GM12878 (cell line): ENCODE measurements around the gene CFAP299. TPM values are rescaled to one million over a fixed set of nuclear protein-coding genes. Genes with fewer than 3 reads are reported as not detected.

Experiments
- ATAC-seq: fragments of 200-7000 bp; cut with Tn5 transposase; 3 replicates; pipeline ENCODE4 v1.9.1; 2020; ENCODE audit warnings: mild to moderate bottlenecking, moderate library complexity
- Bru-seq: library from RNA; stranded (reverse); fragments of 400-500 nt; gene quantifications from one replicate; lab custom pipeline; 2021; lab: Mats Ljungman, UMichigan
- BruChase-seq, 2 experiments: library from RNA; stranded (reverse); fragments of 400-500 nt; gene quantifications; one replicate each; lab custom pipeline; 2021; lab: Mats Ljungman, UMichigan
- BruUV-seq: library from RNA; stranded (reverse); fragments of 400-500 nt; replicated peaks from 2 replicates; lab custom pipeline; 2021; lab: Mats Ljungman, UMichigan
- CTCF ChIA-PET: fragments of 300-600 bp; sonication (Branson Sonifier 250); formaldehyde crosslinking; extraction: SDS; loops from one replicate; lab custom pipeline; 2021; ENCODE audit warnings: inconsistent platforms; lab: Yijun Ruan, JAX
- POLR2A ChIA-PET: fragments of 350-600 bp; formaldehyde crosslinking; extraction: SDS; loops from one replicate; lab custom pipeline; 2021; ENCODE audit warnings: inconsistent platforms; lab: Charles Lee
- RAD21 ChIA-PET: fragments of 300-600 bp; sonication (Branson Sonifier 250); formaldehyde crosslinking; loops from one replicate; lab custom pipeline; 2023; ENCODE audit warnings: antibody characterized with exemption; ENCODE audit not compliant: unreplicated experiment; lab: Charles Lee
- SMC1A ChIA-PET: fragments of 300-600 bp; sonication (Branson Sonifier 250); formaldehyde crosslinking; loops from one replicate; lab custom pipeline; 2023; ENCODE audit not compliant: unreplicated experiment, uncharacterized antibody; lab: Charles Lee
- DNase-seq: peaks from one replicate; pipeline ENCODE4 v3.0.0-alpha.2; 2011; ENCODE audit warnings: low read depth, low spot score
- FAIRE-seq: peaks from 3 replicates; lab custom pipeline; 2011; peaks lifted over from hg19 to GRCh38; lab: Jason Lieb, UNC
- H2AFZ ChIP-seq: 2 replicates; pipeline ENCODE4 v1.6.0; 2011; ENCODE audit warnings: low read depth, low read length, control low read depth; ENCODE audit not compliant: control insufficient read depth
- H3K27ac ChIP-seq: 2 replicates; pipeline ENCODE4 v1.5.1; 2011; ENCODE audit warnings: control low read depth; ENCODE audit not compliant: control insufficient read depth, insufficient read depth
- H3K27me3 ChIP-seq, 2 experiments: replicated peaks in 1 of 2; 2 replicates each; pipeline versions ENCODE4 v1.6.0 to v1.6.1; 2011; ENCODE audit warnings: low read length in 1 of 2; ENCODE audit not compliant: control insufficient read depth in 2 of 2, insufficient read depth in 2 of 2
- H3K36me3 ChIP-seq, 2 experiments: 2 replicates each; pipeline ENCODE4 v1.5.1; 2011; ENCODE audit warnings: low read length in 1 of 2; ENCODE audit not compliant: control insufficient read depth in 2 of 2, insufficient read depth in 2 of 2
- H3K4me1 ChIP-seq: 2 replicates; pipeline ENCODE4 v1.6.1; 2011; ENCODE audit warnings: mild to moderate bottlenecking, low read length, moderate library complexity, mixed read lengths; ENCODE audit not compliant: control insufficient read depth, insufficient read depth
- H3K4me2 ChIP-seq: 2 replicates; pipeline ENCODE4 v1.6.0; 2011; ENCODE audit warnings: control low read depth; ENCODE audit not compliant: control insufficient read depth, insufficient read depth
- H3K4me3 ChIP-seq: fragments of 200-600 bp; sonication (generic); 2 replicates; pipeline ENCODE4 v1.5.1; 2016
- H3K79me2 ChIP-seq: 2 replicates; pipeline ENCODE4 v1.6.0; 2011; ENCODE audit warnings: low read length; ENCODE audit not compliant: control insufficient read depth, insufficient read depth
- H3K9ac ChIP-seq: 2 replicates; pipeline ENCODE4 v1.8.0; 2011; ENCODE audit warnings: low read length, control low read depth, mixed read lengths; ENCODE audit not compliant: control insufficient read depth, insufficient read depth
- H3K9me3 ChIP-seq: replicated peaks from 3 replicates; pipeline ENCODE4 v1.5.1; 2011; ENCODE audit warnings: mild to moderate bottlenecking, low read length; ENCODE audit not compliant: control insufficient read depth, insufficient read depth
- H4K20me1 ChIP-seq: 2 replicates; pipeline ENCODE4 v1.6.0; 2011; ENCODE audit not compliant: control insufficient read depth, insufficient read depth
- ATF2 ChIP-seq: IDR thresholded peaks from 2 replicates; pipeline ENCODE4 v1.6.1; 2012; ENCODE audit warnings: low read length, inconsistent platforms
- BMI1 ChIP-seq: fragments of 450-650 bp; IDR thresholded peaks from 2 replicates; pipeline ENCODE4 v1.6.1; 2016; ENCODE audit warnings: mild to moderate bottlenecking, moderate library complexity, borderline replicate concordance
- FOXK2 ChIP-seq: fragments of 450-650 bp; IDR thresholded peaks from 2 replicates; pipeline ENCODE4 v1.6.1; 2017; ENCODE audit warnings: mild to moderate bottlenecking, moderate library complexity
- MAX ChIP-seq: IDR thresholded peaks from 2 replicates; pipeline ENCODE4 v1.6.1; 2012; ENCODE audit warnings: low read depth, low read length, improper control_type of control experiment
- NFXL1 ChIP-seq: fragments of 450-650 bp; IDR thresholded peaks from 2 replicates; pipeline ENCODE4 v1.6.1; 2017; ENCODE audit warnings: antibody characterized with exemption, mild to moderate bottlenecking, borderline replicate concordance
- NKRF ChIP-seq: fragments of 450-650 bp; conservative IDR thresholded peaks from 2 replicates; pipeline ENCODE4 v1.6.1; 2017; ENCODE audit warnings: mild to moderate bottlenecking, moderate library complexity
- NR2C2 ChIP-seq: IDR thresholded peaks from 2 replicates; pipeline ENCODE4 v1.6.1; 2011; ENCODE audit warnings: borderline replicate concordance, low read depth; ENCODE audit not compliant: control insufficient read depth, insufficient read length
- SREBF1 ChIP-seq: IDR thresholded peaks from 2 replicates; pipeline ENCODE4 v1.6.1; 2012; ENCODE audit warnings: mild to moderate bottlenecking, low read length
- TARDBP ChIP-seq: IDR thresholded peaks from 2 replicates; pipeline ENCODE4 v1.6.1; 2016; ENCODE audit warnings: borderline replicate concordance
- ZBED1 ChIP-seq: IDR thresholded peaks from 2 replicates; pipeline ENCODE4 v1.6.1; 2016; ENCODE audit warnings: borderline replicate concordance
- WGBS: methylation state at CpG from one replicate; pipeline ENCODE4 v1.1.6; 2016; ENCODE audit warnings: low lambda C conversion rate; ENCODE audit not compliant: insufficient replicate concordance, insufficient coverage; ENCODE audit errors: missing lambda C conversion rate; 5-methylcytosine and 5-hydroxymethylcytosine counted together
- in situ Hi-C: fragments of 300-500 bp; cut with MboI; formaldehyde crosslinking; loops from 9 replicates; pipeline ENCODE4 v1.14.3; 2018; ENCODE audit warnings: mixed read lengths
- intact Hi-C: fragments of 100-400 bp; cut with micrococcal nuclease; formaldehyde crosslinking; loops from one replicate; pipeline ENCODE4 v1.14.2; 2022; ENCODE audit not compliant: unreplicated experiment
- long read RNA-seq, 2 experiments: library from polyadenylated mRNA; unstranded; transcript quantifications; one replicate each; pipeline ENCODE4 v2.0.0, GENCODE V29; 2019 to 2020
- polyA minus RNA-seq, 3 experiments: library from RNA; depleted of rRNA, polyadenylated mRNA; stranded (reverse); fragments of >200 nt; gene quantifications; 2 replicates each; pipeline ENCODE4 v1.2.3, GENCODE V29; 2011
- polyA plus RNA-seq, 11 experiments: library from polyadenylated mRNA; depleted of rRNA in 4 of 11; unstranded in 6 of 11; stranded (reverse) in 5 of 11; fragments of >200 nt; fragmentation: Nextera tagmentation in 4 of 11; fragmentation: Illumina TruSeq in 1 of 11; extraction: Ambion mirVana in 4 of 11; extraction: Trizol in 1 of 11; gene quantifications; 1 replicate in 1 of 11; 2 replicates in 10 of 11; pipeline versions ENCODE4 v1.2.1 to v1.2.3, GENCODE V29; 2011 to 2016; ENCODE audit warnings: inconsistent platforms in 2 of 11, missing spikeins in 2 of 11, low read depth in 1 of 11
- total RNA-seq, 4 experiments: library from RNA; depleted of rRNA in 3 of 4; stranded (reverse); fragments of >200 nt in 3 of 4; fragmentation: Illumina TruSeq in 1 of 4; extraction: Trizol in 1 of 4; gene quantifications; 2 replicates each; pipeline versions ENCODE4 v1.2.1 to v1.2.3, GENCODE V29; 2013 to 2021
- TF ChIP-seq, protein P1 (sequence below): fragments of 450-650 bp; formaldehyde crosslinking; IDR thresholded peaks from 2 replicates; pipeline ENCODE4 v1.4.0; 2022; ENCODE audit warnings: mild to moderate bottlenecking, moderate library complexity

The CFAP299 gene
- total RNA-seq (2013; cell fraction: nucleolus; rRNA removed) = 0.15 and 0.34 TPM in 2 replicates
- total RNA-seq (2014; rRNA removed) (0.06 TPM in 1 of 2 replicates, not detected in the other), total RNA-seq (2014; rRNA removed; fragmentation: Illumina TruSeq; extraction: Trizol) (not detected in 2 replicates), total RNA-seq (2021) (not detected in 2 replicates), polyA plus RNA-seq (2011; rRNA removed) (not detected in 2 replicates), polyA plus RNA-seq (2014; fragmentation: Illumina TruSeq; extraction: Trizol) (not detected in 2 replicates), polyA plus RNA-seq (2014; fragmentation: Nextera tagmentation; extraction: Ambion mirVana) (not detected), polyA plus RNA-seq (2014; rRNA removed) (not detected in 2 replicates), polyA plus RNA-seq (2016; fragmentation: Nextera tagmentation; extraction: Ambion mirVana) (under 1 TPM in 1 of 2 experiments, not detected in 1; 0.34 TPM), polyA minus RNA-seq (2011; rRNA and poly(A)+ RNA removed) (0.15 TPM in 1 of 2 replicates, not detected in the other), Bru-seq, nascent RNA (percentile 17 among the genes with signal in this experiment), BruChase-seq, experiment 1, labeled RNA remaining after a 6-hour chase (percentile 12 among the genes with signal in this experiment), BruChase-seq, experiment 2, labeled RNA remaining after a 2-hour chase (percentile 18 among the genes with signal in this experiment)
- polyA plus RNA-seq (2011; ENCODE audit: low read depth) = not detected
- polyA plus RNA-seq (2011; cell fraction: cytosol; rRNA removed) = not detected in 2 replicates
- polyA plus RNA-seq (2011; cell fraction: nucleus; rRNA removed) = not detected in 2 replicates
- not detected in 2 replicates for polyA plus RNA-seq (2012)
- not detected in 2 replicates for polyA minus RNA-seq (2011; cell fraction: cytosol; rRNA and poly(A)+ RNA removed)
- 0.12 and 0.67 TPM in 2 replicates for polyA minus RNA-seq (2011; cell fraction: nucleus; rRNA and poly(A)+ RNA removed)
- long read RNA-seq, experiment 1 = 0 reads
- long read RNA-seq, experiment 2, partial matches to known transcripts = 0 of 8 reads
- long read RNA-seq, experiment 2, other reads (novel, unspliced or antisense) = 8 of 8 reads

- DNase-seq (peak; percentile 44), FAIRE-seq (peak; percentile 90), ATAC-seq (peak; percentile 97)
- no peaks in the 10 kb centered on the region for H3K36me3 ChIP-seq
- H3K4me3 ChIP-seq = peak within 1 kb of the TSS; percentile 61
- H3K9me3 ChIP-seq = no peaks in the 10 kb centered on the region
- ChIA-PET CTCF (interaction anchor here (0.7 to 3.6 kb wide), 12 partner anchors 8 to 1383 kb away, joined by 3 to 36 read pairs (median 3); no protein-coding TSS in a partner anchor), POLR2A (no interaction called here), RAD21 (interaction anchor here (1.0 to 3.5 kb wide), 4 partner anchors 107 to 717 kb away, joined by 3 to 23 read pairs (median 4); no protein-coding TSS in a partner anchor), SMC1A (interaction anchor here (1.0 to 1.6 kb wide), 4 partner anchors 11 to 1385 kb away, joined by 3 to 12 read pairs (median 4); no protein-coding TSS in a partner anchor)
- 3% methylated on average over 38 of the region's 49 CpGs for WGBS
- no peaks in the 10 kb centered on the region; the same call in 1 of the 2 replicates for H3K4me1 ChIP-seq
- intact Hi-C loops = loop anchor here (2.0 to 10.0 kb wide), 3 partner anchors 68 to 411 kb away; partner anchors contain the start of gene FGF5
- peaks cover 0 to 8% of the 10 kb centered on the region in 2 experiments; a peak in 3 of 4 replicates for H3K27me3 ChIP-seq
- BruUV-seq = no TSS peak
- peak within 1 kb of the TSS; percentile 98 for H3K4me2 ChIP-seq
- H3K27ac ChIP-seq = no peak within 1 kb of the TSS
- H3K79me2 ChIP-seq = no peaks in the 10 kb centered on the region
- no peak within 1 kb of the TSS for H3K9ac ChIP-seq
- H4K20me1 ChIP-seq = no peaks in the 10 kb centered on the region
- in situ Hi-C loops = no loop called here
- H2AFZ ChIP-seq = peak within 1 kb of the TSS; percentile 64
- TF ChIP-seq NFXL1 (no peak), SREBF1 (no peak), NKRF (peak; percentile 73; the same call in 1 of the 2 replicates), ATF2 (no peak), NR2C2 (no peak), FOXK2 (no peak), TARDBP (no peak), BMI1 (no peak), MAX (no peak), ZBED1 (no peak)
- TF ChIP-seq, protein P1, sequence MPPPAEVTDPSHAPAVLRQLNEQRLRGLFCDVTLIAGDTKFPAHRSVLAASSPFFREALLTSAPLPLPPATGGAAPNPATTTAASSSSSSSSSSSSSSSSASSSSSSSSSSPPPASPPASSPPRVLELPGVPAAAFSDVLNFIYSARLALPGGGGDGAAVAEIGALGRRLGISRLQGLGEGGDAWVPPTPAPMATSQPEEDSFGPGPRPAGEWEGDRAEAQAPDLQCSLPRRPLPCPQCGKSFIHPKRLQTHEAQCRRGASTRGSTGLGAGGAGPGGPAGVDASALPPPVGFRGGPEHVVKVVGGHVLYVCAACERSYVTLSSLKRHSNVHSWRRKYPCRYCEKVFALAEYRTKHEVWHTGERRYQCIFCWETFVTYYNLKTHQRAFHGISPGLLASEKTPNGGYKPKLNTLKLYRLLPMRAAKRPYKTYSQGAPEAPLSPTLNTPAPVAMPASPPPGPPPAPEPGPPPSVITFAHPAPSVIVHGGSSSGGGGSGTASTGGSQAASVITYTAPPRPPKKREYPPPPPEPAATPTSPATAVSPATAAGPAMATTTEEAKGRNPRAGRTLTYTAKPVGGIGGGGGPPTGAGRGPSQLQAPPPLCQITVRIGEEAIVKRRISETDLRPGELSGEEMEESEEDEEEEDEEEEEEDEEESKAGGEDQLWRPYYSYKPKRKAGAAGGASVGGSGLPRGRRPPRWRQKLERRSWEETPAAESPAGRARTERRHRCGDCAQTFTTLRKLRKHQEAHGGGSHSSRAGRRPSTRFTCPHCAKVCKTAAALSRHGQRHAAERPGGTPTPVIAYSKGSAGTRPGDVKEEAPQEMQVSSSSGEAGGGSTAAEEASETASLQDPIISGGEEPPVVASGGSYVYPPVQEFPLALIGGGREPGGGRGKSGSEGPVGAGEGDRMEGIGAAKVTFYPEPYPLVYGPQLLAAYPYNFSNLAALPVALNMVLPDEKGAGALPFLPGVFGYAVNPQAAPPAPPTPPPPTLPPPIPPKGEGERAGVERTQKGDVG = no peak
These were observed at the start of gene CFAP299 for GRCh38 chr4:80335554-80336358. TSS of gene CFAP299 (plus strand) at chr4:80335730.
